ENCODE results near the gene FXYD5.

DNA sequence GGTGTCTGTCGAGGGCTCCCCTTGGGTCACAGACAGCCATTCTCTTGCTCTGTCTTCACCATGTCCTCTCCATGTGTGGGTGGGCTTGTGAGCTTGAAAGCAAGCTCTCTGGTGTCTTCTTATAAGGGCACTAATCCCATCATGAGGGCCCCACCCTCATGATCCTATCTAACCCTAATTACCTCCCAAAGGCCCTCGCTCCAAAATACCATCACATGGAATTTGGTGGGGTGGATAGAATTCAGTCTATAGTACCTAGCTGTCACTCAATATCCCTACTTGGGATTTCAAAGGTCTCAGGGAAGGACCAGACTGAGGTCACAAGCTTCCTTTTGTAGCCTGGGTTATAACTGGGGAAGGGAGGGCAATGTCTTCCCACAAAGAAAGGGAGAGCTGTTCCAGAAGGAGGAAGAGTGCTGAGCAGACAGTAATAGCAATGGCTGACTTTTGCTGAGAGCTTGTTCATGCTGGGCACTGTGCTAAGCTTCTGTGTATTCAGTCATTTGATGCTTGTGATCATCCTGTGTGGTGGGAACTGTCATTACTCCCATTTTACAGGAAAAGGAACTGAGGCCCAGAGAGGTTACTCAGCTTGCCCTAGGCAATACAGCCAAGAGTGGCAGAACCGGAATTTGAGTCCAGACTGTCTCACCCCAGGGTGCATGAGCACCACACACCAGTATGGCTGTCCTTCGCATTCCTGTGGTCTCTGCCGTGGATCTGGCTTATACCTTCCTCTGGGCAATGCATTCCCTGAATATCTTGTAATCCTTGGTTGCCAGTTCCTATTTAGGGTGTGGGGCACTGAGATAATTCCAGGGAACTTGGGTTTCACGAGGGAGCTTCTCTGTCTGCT lies 8.2 kb downstream of the FXYD5 start:
- TF ChIP-seq, protein P1, sequence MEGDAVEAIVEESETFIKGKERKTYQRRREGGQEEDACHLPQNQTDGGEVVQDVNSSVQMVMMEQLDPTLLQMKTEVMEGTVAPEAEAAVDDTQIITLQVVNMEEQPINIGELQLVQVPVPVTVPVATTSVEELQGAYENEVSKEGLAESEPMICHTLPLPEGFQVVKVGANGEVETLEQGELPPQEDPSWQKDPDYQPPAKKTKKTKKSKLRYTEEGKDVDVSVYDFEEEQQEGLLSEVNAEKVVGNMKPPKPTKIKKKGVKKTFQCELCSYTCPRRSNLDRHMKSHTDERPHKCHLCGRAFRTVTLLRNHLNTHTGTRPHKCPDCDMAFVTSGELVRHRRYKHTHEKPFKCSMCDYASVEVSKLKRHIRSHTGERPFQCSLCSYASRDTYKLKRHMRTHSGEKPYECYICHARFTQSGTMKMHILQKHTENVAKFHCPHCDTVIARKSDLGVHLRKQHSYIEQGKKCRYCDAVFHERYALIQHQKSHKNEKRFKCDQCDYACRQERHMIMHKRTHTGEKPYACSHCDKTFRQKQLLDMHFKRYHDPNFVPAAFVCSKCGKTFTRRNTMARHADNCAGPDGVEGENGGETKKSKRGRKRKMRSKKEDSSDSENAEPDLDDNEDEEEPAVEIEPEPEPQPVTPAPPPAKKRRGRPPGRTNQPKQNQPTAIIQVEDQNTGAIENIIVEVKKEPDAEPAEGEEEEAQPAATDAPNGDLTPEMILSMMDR (IDR thresholded peaks at IDR 0.05 in 4 of 5, conservative IDR thresholded peaks at IDR 0.05 in 1 of 5) = no peak
- TF ChIP-seq POLR2A (IDR thresholded peaks at IDR 0.05) = no peak
